Lower lobe of right lung (tissue), 2 donors: ENCODE measurements around the gene RGS6. TPM values are rescaled to one million over a fixed set of nuclear protein-coding genes. Genes with fewer than 3 reads are reported as not detected.

Experiments
- ATAC-seq, 2 donors: fragments of 200-7000 bp; cut with Tn5 transposase; one replicate each; pipeline ENCODE4 v1.9.1; 2020 to 2022; ENCODE audit warnings: mild to moderate bottlenecking in 2 of 2, moderate library complexity in 2 of 2
- DNase-seq: peaks from one replicate; pipeline ENCODE4 v3.0.0-alpha.2; 2020
- H3K27ac ChIP-seq: fragments of 200-600 bp; one replicate; pipeline ENCODE4 v1.8.0; 2022
- H3K27me3 ChIP-seq: fragments of 200-600 bp; one replicate; pipeline ENCODE4 v1.8.0; 2022; ENCODE audit warnings: low read depth
- H3K36me3 ChIP-seq: fragments of 200-600 bp; one replicate; pipeline ENCODE4 v1.8.0; 2022; ENCODE audit warnings: mild to moderate bottlenecking
- H3K4me1 ChIP-seq: fragments of 200-600 bp; one replicate; pipeline ENCODE4 v1.8.0; 2022
- H3K4me3 ChIP-seq: fragments of 200-600 bp; one replicate; pipeline ENCODE4 v1.8.0; 2022; ENCODE audit warnings: mild to moderate bottlenecking
- H3K9me3 ChIP-seq: fragments of 200-600 bp; one replicate; pipeline ENCODE4 v1.8.0; 2022
- CTCF ChIP-seq: fragments of 200-600 bp; IDR thresholded peaks from one replicate; pipeline ENCODE4 v1.8.0; 2022; ENCODE audit warnings: antibody characterized with exemption, mild to moderate bottlenecking
- intact Hi-C: fragments of 100-400 bp; cut with DNase I; formaldehyde crosslinking; loops from one replicate; pipeline ENCODE4 v1.11.0; 2022
- total RNA-seq: library from RNA; stranded (reverse); fragmentation: NEBNext Ultra II Directional; extraction: Animal tissue kit (Norgen Biotek cat#: 25700); gene quantifications from one replicate; pipeline ENCODE4 v1.2.1, GENCODE V29; 2021
- donor health status: DM: no; HTN: yes; CAD: no; lungs with severe emphysema.

Gene RGS6
- total RNA-seq, 1 donor from 2014 or later: 2.5 TPM

DNA sequence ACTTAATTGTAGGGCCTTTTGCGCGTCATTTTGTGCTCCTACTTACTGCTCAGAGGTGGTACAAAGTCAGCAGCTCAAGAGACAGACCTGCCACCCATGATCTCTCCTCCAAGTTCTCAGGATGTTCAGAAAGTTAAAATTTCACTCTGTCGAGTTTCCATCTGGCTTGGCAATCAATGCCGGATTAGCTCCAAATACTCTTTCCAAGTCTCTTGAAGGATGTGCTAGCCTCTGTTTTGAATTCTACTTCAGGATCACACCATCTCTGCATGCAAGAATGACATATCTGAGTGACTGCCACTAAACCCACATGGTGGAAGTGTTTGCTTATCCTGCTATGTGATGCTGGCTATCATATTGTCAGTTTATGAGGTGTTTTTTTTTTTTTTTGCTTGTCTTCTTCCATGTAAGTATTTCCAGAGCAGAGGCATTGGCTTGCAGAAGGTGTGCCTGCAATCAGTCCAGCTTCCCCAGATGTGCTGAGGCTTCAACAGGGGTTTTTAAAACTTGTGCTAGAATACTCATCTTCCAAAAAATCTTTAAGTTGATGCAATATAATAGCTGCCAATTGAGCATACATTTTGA is 125.6 kb downstream of the RGS6 start:
- intact Hi-C loops: no loop called here

GRCh38 chr14:72060460-72060859 is 128.2 kb downstream of the RGS6 start:
- DNase-seq: no peak
- Histone ChIP-seq H3K27me3 (no peaks in the 10 kb centered on the region), H3K27ac (no peak overlapping the region), H3K9me3 (no peaks in the 10 kb centered on the region), H3K4me1 (no peaks in the 10 kb centered on the region), H3K36me3 (no peaks in the 10 kb centered on the region), H3K4me3 (no peak overlapping the region)
- no peak for TF ChIP-seq CTCF
- intact Hi-C loops: no loop called here
- ATAC-seq: no peak

More for the DNA sequence above, 125.6 kb downstream of the RGS6 start:
- Histone ChIP-seq H3K36me3 (no peaks in the 10 kb centered on the region), H3K9me3 (no peaks in the 10 kb centered on the region), H3K4me3 (no peak overlapping the region), H3K4me1 (no peaks in the 10 kb centered on the region), H3K27ac (no peak overlapping the region), H3K27me3 (no peaks in the 10 kb centered on the region)
- no peak for TF ChIP-seq CTCF
- DNase-seq (no peak), ATAC-seq (no peak)

DNA sequence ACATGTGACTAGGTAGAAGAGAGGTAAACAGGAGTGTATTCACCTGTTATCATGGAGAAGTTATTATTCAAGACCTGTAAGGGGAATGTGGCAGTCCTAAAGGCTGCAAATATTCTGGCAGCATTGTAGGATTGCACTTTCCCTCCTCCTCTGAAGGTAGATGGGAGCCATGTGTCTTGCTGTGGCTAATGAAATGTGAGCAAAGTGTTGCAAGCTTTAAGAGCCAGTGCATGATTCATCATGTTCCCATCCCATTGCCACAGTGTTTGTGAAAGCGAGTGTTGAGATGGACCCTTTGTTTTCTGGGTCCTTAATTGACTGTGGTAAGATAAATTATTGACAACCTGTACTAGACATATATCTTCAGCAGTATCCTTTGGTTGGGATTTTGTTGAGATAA is 128.7 kb downstream of the RGS6 start:
- H3K9me3 ChIP-seq: no peaks in the 10 kb centered on the region
- intact Hi-C loops: no loop called here

GRCh38 chr14:72061718-72062117 is 129.5 kb downstream of the RGS6 start:
- no peak for TF ChIP-seq CTCF
- H3K4me3 ChIP-seq: no peak overlapping the region
- H3K27ac ChIP-seq: no peak overlapping the region
- no peaks in the 10 kb centered on the region for H3K9me3 ChIP-seq
- ATAC-seq: no peak
- intact Hi-C loops: no loop called here
- no peak for DNase-seq
- H3K4me1 ChIP-seq: no peaks in the 10 kb centered on the region
- no peaks in the 10 kb centered on the region for H3K27me3 ChIP-seq
- H3K36me3 ChIP-seq: no peaks in the 10 kb centered on the region

More for the DNA sequence above, 128.7 kb downstream of the RGS6 start:
- H3K4me3 ChIP-seq: no peak overlapping the region
- no peaks in the 10 kb centered on the region for H3K4me1 ChIP-seq
- ATAC-seq (no peak), DNase-seq (no peak)
- no peak for TF ChIP-seq CTCF
- H3K27ac ChIP-seq: no peak overlapping the region
- no peaks in the 10 kb centered on the region for H3K36me3 ChIP-seq
- H3K27me3 ChIP-seq: no peaks in the 10 kb centered on the region

DNA sequence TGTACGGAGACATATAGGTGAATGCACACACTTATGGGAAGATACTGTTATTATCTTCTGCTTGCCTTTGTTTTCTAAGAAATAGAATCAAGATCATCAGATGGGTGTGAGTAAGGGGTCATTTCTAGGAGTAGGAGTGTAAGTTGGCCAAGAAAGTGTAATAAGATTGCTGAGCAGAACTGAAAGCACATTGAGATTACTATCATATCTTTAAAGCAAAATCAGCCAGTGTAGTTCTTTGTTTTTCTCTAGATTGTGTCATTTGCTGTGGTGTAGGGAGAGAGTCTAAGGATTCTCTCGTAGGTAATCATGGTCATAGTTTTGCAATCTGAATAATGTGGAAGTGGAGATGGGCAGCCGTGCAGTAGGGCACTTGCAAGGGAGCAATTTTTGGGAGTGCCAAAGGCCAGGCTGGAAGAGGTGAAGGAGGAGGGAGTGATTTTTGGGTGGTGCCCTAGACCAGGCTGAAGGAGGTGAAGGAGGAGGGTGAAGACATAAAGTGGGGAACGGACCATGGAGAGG is 131.6 kb downstream of the RGS6 start:
- Histone ChIP-seq H3K27me3 (no peaks in the 10 kb centered on the region), H3K9me3 (no peaks in the 10 kb centered on the region), H3K4me3 (no peak overlapping the region), H3K27ac (no peak overlapping the region), H3K36me3 (no peaks in the 10 kb centered on the region), H3K4me1 (no peaks in the 10 kb centered on the region)
- TF ChIP-seq CTCF: no peak
- ATAC-seq: no peak
- intact Hi-C loops: no loop called here
- no peak for DNase-seq
